Panc1 (cell line): ENCODE results near the gene MTFR2. TPM values are rescaled to one million over a fixed set of nuclear protein-coding genes. Genes with fewer than 3 reads are reported as not detected.

Experiments used
- ATAC-seq: fragments of 200-7000 bp; cut with Tn5 transposase; 2 replicates; pipeline ENCODE4 v1.9.1; 2020; ENCODE audit warnings: mild to moderate bottlenecking, moderate library complexity
- BruUV-seq: library from RNA; stranded (reverse); fragments of 400-500 nt; replicated peaks from 2 replicates; lab custom pipeline; 2021; lab: Mats Ljungman, UMichigan
- CTCF ChIA-PET: fragments of 300-600 bp; sonication (Branson Sonifier 250); formaldehyde crosslinking; loops from one replicate; lab custom pipeline; 2022; ENCODE audit warnings: antibody characterized with exemption; lab: Charles Lee
- POLR2A ChIA-PET: fragments of 300-600 bp; sonication (Branson Sonifier 250); formaldehyde crosslinking; loops from one replicate; lab custom pipeline; 2022; ENCODE audit warnings: antibody characterized with exemption; lab: Charles Lee
- DNase-seq: peaks from one replicate; pipeline ENCODE4 v3.0.0-alpha.2; 2010; ENCODE audit warnings: low read depth, low spot score
- H3K27ac ChIP-seq: 2 replicates; pipeline ENCODE4 v1.5.1; 2011; ENCODE audit warnings: mild to moderate bottlenecking, low read length, inconsistent platforms
- H3K27me3 ChIP-seq: fragments of 200-500 bp; sonication (Bioruptor generic); 2 replicates; pipeline ENCODE4 v1.6.0; 2014; ENCODE audit warnings: low read length, inconsistent platforms; ENCODE audit not compliant: control insufficient read depth, insufficient read depth
- H3K36me3 ChIP-seq: fragments of 200-500 bp; sonication (Bioruptor generic); 2 replicates; pipeline ENCODE4 v1.5.1; 2014; ENCODE audit warnings: inconsistent platforms, mild to moderate bottlenecking, low read length, moderate library complexity; ENCODE audit not compliant: control insufficient read depth, insufficient read depth
- H3K4me1 ChIP-seq: 2 replicates; pipeline ENCODE4 v1.5.1; 2011; ENCODE audit warnings: inconsistent platforms, mild to moderate bottlenecking, low read length, moderate library complexity; ENCODE audit not compliant: control insufficient read depth, insufficient read depth
- H3K4me3 ChIP-seq, 2 experiments: 2 replicates each; pipeline ENCODE4 v1.5.1; 2011 to 2012; ENCODE audit warnings: low read depth in 2 of 2, low read length in 2 of 2, mild to moderate bottlenecking in 2 of 2, inconsistent platforms in 1 of 2, moderate library complexity in 1 of 2
- H3K9me3 ChIP-seq: fragments of 200-500 bp; sonication (Bioruptor generic); 2 replicates; pipeline ENCODE4 v1.5.1; 2014; ENCODE audit warnings: low read depth, mild to moderate bottlenecking, inconsistent platforms, low read length, moderate library complexity; ENCODE audit not compliant: control insufficient read depth, insufficient read depth
- CTCF ChIP-seq: fragments of 450-650 bp; IDR thresholded peaks from 2 replicates; pipeline ENCODE4 v1.5.1; 2017; ENCODE audit warnings: mild to moderate bottlenecking
- POLR2AphosphoS5 ChIP-seq: IDR thresholded peaks from 2 replicates; pipeline ENCODE4 v1.6.1; 2012; ENCODE audit warnings: mild to moderate bottlenecking, low read depth, low read length, moderate library complexity
- REST ChIP-seq, 2 experiments: IDR thresholded peaks; 2 replicates each; pipeline ENCODE4 v1.6.1; 2011 to 2012; ENCODE audit warnings: low read depth in 2 of 2, control low read depth in 1 of 2, low read length in 1 of 2, mild to moderate bottlenecking in 1 of 2, moderate library complexity in 1 of 2; ENCODE audit not compliant: insufficient read depth in 1 of 2
- SIN3A ChIP-seq: IDR thresholded peaks from 2 replicates; pipeline ENCODE4 v1.6.1; 2012; ENCODE audit warnings: low read depth, mild to moderate bottlenecking, low read length, moderate library complexity, borderline replicate concordance; ENCODE audit not compliant: insufficient read depth
- TCF7L2 ChIP-seq: IDR thresholded peaks from 2 replicates; pipeline ENCODE4 v1.6.1; 2011; ENCODE audit warnings: mild to moderate bottlenecking, low read depth, low read length, inconsistent platforms
- in situ Hi-C: cut with HindIII; loops from 2 replicates; pipeline ENCODE4 v1.10.0; 2016; ENCODE audit warnings: low sequenced_read_pairs, low pct_unique_long_range_greater_than_20kb
- intact Hi-C: fragments of 100-400 bp; cut with micrococcal nuclease; formaldehyde crosslinking; loops from one replicate; pipeline ENCODE4 v1.10.0; 2022; ENCODE audit not compliant: unreplicated experiment
- total RNA-seq: library from RNA; stranded (reverse); gene quantifications from one replicate; pipeline ENCODE4 v1.2.1, GENCODE V29; 2021; ENCODE audit not compliant: unreplicated experiment

Gene MTFR2
- total RNA-seq, 1 experiment from 2014 or later, result 12.8 TPM

- ChIA-PET CTCF (no interaction called here), POLR2A (no interaction called here)
- Histone ChIP-seq H3K9me3 (no peaks in the 10 kb centered on the region), H3K27me3 (no peaks in the 10 kb centered on the region), H3K4me1 (no peaks in the 10 kb centered on the region), H3K27ac (no peak overlapping the region), H3K36me3 (no peaks in the 10 kb centered on the region), H3K4me3 (no peak overlapping the region)
- BruUV-seq, result no TSS peak
- in situ Hi-C loops (no loop called here), intact Hi-C loops (no loop called here)
- DNase-seq (no peak), ATAC-seq (no peak)
- TF ChIP-seq POLR2AphosphoS5 (no peak), SIN3A (no peak), REST (IDR thresholded peaks at IDR 0.05; ENCODE audit: insufficient read depth in 1 of 2, low read depth in 2 of 2, low read length in 1 of 2) (no peak), TCF7L2 (no peak), CTCF (no peak)
These were observed 68.2 kb downstream of the MTFR2 start for GRCh38 chr6:136181861-136182260.

- intact Hi-C loops, result no loop called here
- no peak overlapping the region for H3K4me3 ChIP-seq
- no peaks in the 10 kb centered on the region for H3K36me3 ChIP-seq
- H3K4me1 ChIP-seq, result no peaks in the 10 kb centered on the region
- H3K27me3 ChIP-seq, result no peaks in the 10 kb centered on the region
- no TSS peak for BruUV-seq
- ChIA-PET CTCF (no interaction called here), POLR2A (no interaction called here)
- DNase-seq (no peak), ATAC-seq (no peak)
- no peaks in the 10 kb centered on the region for H3K9me3 ChIP-seq
- in situ Hi-C loops, result no loop called here
- no peak overlapping the region for H3K27ac ChIP-seq
- TF ChIP-seq CTCF, result no peak
- no peak for TF ChIP-seq SIN3A
- TF ChIP-seq POLR2AphosphoS5, result no peak
These were observed 68.6 kb downstream of the MTFR2 start for GRCh38 chr6:136181512-136181833.

Other genes starting within 250 kb of the MTFR2 start
- 151 TPM for gene BCLAF1, start 39.5 kb upstream of the MTFR2 start, total RNA-seq